CD4-positive, alpha-beta T cell treated with Interferon alpha-2 for 1 hour (primary cell): ENCODE measurements around the gene MDH1.

ENCODE experiments used
- DNase-seq, 2 donors: peaks; one replicate each; pipeline ENCODE4 v3.0.0-alpha.2; 2020 to 2022

MDH1 gene

DNA sequence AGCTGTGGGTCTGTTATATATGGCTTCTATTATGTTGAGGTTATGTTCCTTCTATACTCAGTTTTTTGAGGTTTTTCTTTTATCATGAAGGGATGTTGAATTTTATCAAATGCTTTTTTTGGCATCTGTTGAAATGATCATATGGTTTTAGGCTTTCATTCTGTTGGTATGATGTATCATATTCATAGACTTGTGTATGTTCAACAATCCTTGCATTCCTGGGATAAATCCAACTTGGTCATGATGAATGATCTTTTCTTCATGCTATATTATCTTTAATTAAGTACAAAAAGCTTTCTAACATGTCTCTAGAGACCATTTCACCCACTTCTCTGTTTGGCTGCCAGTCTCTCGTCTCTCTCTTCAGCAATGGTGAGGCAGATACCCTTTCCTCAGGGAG, 54.2 kb downstream of the MDH1 start:
- DNase-seq = no peak

DNA sequence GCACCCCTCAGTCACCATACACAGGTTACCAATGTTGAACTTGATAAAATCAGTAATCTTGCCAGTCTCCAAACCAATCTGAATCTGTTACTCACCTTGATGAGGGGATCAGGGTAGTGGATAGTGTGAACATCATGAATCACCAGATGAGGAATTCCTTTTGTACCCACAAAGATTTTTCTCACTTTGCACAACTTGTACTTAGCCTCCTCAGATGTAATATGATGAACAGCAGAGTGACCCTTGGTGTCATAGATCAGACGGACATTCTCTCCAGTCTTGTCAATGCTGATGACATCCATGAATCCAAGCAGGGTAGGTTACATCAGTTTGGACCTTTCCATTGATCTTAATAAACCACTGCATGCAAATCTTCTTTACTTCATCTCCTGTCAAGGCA, 54.7 kb downstream of the MDH1 start:
- no peak for DNase-seq

DNA sequence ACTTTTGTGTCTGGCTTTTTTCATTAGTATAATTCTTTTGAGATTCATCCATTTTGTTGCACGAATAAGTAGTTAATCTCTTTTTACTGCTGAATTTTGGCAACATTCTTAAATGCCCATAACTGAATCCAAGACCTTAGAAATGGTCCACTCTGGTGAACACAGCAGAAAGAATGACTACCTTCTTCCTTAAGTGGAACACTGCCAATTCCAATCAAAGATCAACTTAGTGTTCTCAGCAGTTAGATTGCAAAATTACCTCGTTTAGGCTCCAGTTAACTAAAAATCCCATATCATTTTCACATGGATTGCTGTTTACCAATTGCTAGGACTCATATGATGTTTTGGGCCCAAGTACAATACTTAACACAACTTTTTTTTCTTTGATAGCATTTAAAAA, 59.9 kb downstream of the MDH1 start:
- no peak for DNase-seq

DNA sequence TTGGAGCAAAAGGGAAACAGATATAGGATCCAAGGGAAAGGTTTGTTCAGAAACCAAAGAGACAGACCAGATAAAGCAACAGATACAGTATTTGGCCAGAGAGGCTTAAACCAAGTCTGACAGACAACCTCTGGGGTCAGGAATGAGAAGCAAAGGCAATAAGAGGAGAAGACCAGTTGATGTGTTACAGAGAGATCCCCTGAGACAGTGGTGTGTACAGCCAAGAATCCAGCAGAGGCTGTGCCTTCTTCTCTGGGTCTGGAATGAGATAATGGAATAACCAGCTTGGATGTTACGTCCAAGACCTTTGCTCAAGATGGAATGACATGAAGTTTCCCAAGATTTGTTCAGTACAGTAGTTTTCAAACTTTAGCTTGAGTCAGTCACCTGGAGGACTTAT, 61.1 kb downstream of the MDH1 start:
- no peak for DNase-seq

DNA sequence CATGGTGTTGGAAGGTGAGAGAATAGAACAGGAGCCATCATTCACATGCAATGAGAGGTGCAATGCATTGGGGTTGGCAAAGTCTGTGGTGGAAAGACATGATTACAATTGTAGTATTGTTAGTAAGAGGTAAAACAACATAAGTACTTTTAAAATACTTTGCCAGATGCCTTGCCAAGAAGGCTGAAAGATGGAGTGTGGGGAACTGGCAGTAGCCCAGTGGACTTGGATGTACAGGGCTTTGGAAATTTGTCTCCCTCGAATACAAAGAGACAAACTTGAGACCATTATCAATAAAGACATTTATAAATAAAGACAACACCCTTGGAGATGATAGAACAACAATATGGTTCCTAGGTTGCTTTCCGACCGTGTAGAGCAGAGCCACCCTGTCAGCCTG, 62.0 kb downstream of the MDH1 start:
- DNase-seq = no peak

DNA sequence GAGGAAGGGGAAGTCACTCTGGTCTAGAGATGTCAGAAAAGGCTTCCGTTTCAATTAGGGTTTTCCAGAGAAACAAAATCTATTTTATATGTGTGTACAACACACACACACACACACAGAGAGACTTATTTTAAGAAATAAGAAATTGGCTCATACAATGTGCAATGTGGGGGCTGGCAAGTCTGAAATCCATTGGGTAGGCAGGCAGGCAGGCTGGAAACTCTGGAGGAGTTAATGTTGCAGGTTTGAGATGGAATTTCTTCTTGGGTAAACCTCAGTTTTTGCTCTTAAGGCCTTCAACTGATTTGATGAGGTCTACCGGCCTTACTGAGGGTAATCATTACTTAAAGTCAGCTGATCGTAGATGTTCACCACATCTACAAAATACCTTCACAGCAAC, 62.6 kb downstream of the MDH1 start:
- no peak for DNase-seq

DNA sequence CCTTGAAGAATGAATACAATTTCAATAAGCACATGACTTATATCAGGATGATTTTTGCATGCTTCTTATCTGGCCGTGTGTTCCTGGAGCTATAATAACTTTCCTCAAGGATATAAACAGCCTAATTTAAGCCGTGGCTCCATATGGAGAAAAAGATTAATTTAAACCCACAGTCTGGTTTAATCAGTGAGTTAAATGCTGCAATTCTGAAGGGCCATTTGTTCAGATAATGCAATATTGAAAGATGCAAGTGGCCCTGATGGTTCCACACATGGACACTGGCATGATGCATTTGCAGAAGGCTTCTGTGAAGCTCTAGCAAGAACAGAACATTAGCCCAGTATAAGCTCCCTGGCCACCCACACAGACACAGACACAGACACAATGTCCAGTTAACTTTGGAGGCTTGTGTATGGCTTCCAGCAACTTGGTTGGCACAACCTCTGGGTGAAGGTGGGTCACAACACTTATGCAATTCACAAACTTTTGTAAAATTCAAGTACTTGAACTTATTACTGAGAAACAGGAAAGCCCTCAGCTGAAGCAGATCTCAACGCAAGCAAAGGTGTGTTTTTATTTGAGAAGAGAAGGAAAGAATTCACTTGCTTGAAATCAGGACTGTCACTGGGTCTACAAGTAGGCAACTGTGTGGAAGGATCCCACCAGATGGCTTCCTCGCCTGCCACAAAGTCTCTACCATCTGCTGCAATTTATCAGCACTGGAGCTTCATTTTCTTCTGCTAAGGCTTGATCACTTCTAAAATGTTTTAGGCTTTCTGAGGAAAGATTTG, 63.3 kb downstream of the MDH1 start:
- DNase-seq = no peak

DNA sequence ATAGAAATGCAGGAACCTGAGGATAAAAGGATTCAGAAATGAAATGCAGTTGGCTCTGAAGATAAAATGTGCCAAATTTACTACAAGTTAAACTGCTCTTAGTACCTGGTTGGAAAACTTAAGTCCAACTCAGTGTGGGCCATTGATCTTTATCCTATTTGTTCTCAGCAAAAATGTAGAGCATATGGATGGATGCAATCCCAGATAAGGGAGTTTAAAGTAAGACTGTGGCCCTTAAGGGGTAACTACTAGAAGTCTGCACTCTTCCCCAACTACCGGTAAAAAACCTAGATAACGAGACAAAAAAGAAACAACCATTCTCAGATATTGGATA, 63.9 kb downstream of the MDH1 start:
- DNase-seq = no peak

DNA sequence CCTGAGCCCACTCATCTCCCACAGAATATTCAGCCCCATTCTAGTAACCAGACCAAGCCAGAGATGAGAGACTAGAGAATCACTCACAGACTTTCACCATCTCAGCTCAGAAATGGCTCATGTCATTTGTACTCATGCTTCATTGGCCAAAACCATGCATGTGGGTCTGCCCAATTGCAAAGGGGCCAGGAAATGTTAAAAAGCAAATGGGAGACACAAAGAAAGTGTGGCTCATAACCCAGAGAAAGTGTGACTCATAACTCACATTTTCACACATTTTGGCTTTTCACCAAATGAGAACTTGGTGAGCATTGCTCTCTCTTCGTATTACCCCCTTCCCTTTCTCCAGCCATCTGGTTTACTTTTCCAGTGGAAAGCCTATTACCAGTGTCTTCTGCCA, 66.2 kb downstream of the MDH1 start:
- DNase-seq = no peak
